SK-N-MC (cell line): Measurements from ENCODE around the gene SLC52A1.

ENCODE experiments used
- DNase-seq: peaks from one replicate; pipeline ENCODE4 v3.0.0-alpha.2; 2011; ENCODE audit warnings: low read depth, low spot score
- H3K27ac ChIP-seq: fragments of 200-600 bp; sonication (generic); 2 replicates; pipeline ENCODE4 v1.5.1; 2016; ENCODE audit warnings: mixed run types
- H3K36me3 ChIP-seq: fragments of 200-600 bp; sonication (generic); 2 replicates; pipeline ENCODE4 v1.6.1; 2017; ENCODE audit warnings: antibody characterized with exemption, low read length, mixed read lengths; ENCODE audit not compliant: insufficient read depth
- H3K4me3 ChIP-seq: fragments of 200-600 bp; sonication (generic); 2 replicates; pipeline ENCODE4 v1.5.1; 2016
- H3K9ac ChIP-seq: fragments of 200-600 bp; sonication (generic); 2 replicates; pipeline ENCODE4 v1.8.0; 2017; ENCODE audit warnings: mixed run types, mixed read lengths; ENCODE audit not compliant: insufficient read length
- H3K9me3 ChIP-seq: fragments of 200-600 bp; sonication (generic); 2 replicates; pipeline ENCODE4 v1.6.1; 2017; ENCODE audit warnings: low read depth, mild to moderate bottlenecking, antibody characterized with exemption, low read length, moderate library complexity, mixed read lengths
- EZH2 ChIP-seq: fragments of 200-600 bp; sonication (generic); IDR thresholded peaks from one replicate; pipeline ENCODE4 v1.6.1; 2017; ENCODE audit warnings: antibody characterized with exemption
- FOXP2 ChIP-seq: optimal IDR thresholded peaks from 2 replicates; pipeline ENCODE3; 2011; ENCODE audit warnings: mild to moderate bottlenecking, moderate library complexity; ENCODE audit not compliant: insufficient read depth; ENCODE audit errors: extremely low read length, control extremely low read depth
- POLR2AphosphoS5 ChIP-seq: IDR thresholded peaks from 2 replicates; pipeline ENCODE4 v1.6.1; 2012; ENCODE audit warnings: mild to moderate bottlenecking, low read depth, low read length, borderline replicate concordance

The SLC52A1 gene

GRCh38 chr17:4986951-4987766, 48.1 kb downstream of the SLC52A1 start, which contains the start of gene CAMTA2:
Gene CAMTA2 (minus strand): TSS chr17:4987675. CDS start chr17:4986222, 1,453 bp downstream.
- Histone ChIP-seq H3K9ac (peak within 1 kb of the TSS; percentile 80), H3K4me3 (peak within 1 kb of the TSS; percentile 79), H3K27ac (no peak within 1 kb of the TSS), H3K9me3 (no peaks in the 10 kb centered on the region), H3K36me3 (no peaks in the 10 kb centered on the region; the same call in 1 of the 2 replicates)
- no peak for DNase-seq
- TF ChIP-seq FOXP2 (no peak), EZH2 (no peak), POLR2AphosphoS5 (no peak; the same call in 1 of the 2 replicates)

- DNase-seq: no peak
- TF ChIP-seq FOXP2: no peak
- TF ChIP-seq POLR2AphosphoS5: no peak
- TF ChIP-seq EZH2: no peak
- Histone ChIP-seq H3K9ac (peak overlapping the region; percentile 80), H3K36me3 (no peaks in the 10 kb centered on the region; the same call in 1 of the 2 replicates), H3K9me3 (no peaks in the 10 kb centered on the region), H3K27ac (no peak overlapping the region), H3K4me3 (peak overlapping the region; percentile 79)
Observed at GRCh38 chr17:4986403-4986802, 48.8 kb downstream of the SLC52A1 start.
